Right lobe of liver (tissue), 6 donors: ENCODE measurements around the gene GIT1. TPM values are rescaled to one million over a fixed set of nuclear protein-coding genes. Genes with fewer than 3 reads are reported as not detected.
A peak's percentile ranks its signal among the peaks of the same experiment; 100 is the strongest.

ENCODE experiments used
- ATAC-seq, 4 donors: fragments of 200-7000 bp; cut with Tn5 transposase; one replicate each; pipeline ENCODE4 v1.9.1; 2020; ENCODE audit warnings: mild to moderate bottlenecking in 4 of 4, moderate library complexity in 4 of 4
- DNase-seq, 3 donors: peaks; one replicate each; pipeline ENCODE4 v3.0.0-alpha.2; 2020
- H3K27ac ChIP-seq, 3 donors: fragments of 200-600 bp; one replicate each; pipeline ENCODE4 v1.8.0; 2022
- H3K27me3 ChIP-seq, 2 donors: fragments of 200-600 bp; one replicate each; pipeline ENCODE4 v1.8.0; 2022
- H3K36me3 ChIP-seq, 4 donors: fragments of 200-600 bp; sonication (generic) in 1 of 4; one replicate each; pipeline versions ENCODE4 v1.5.1 to v1.8.0; 2017 to 2022; ENCODE audit warnings: control low read depth in 1 of 4
- H3K4me1 ChIP-seq, 4 donors: fragments of 200-600 bp; sonication (generic) in 1 of 4; one replicate each; pipeline versions ENCODE4 v1.5.1 to v1.8.0; 2017 to 2022; ENCODE audit warnings: control low read depth in 1 of 4
- H3K4me3 ChIP-seq, 3 donors: fragments of 200-600 bp; one replicate each; pipeline ENCODE4 v1.8.0; 2022
- H3K9me3 ChIP-seq, 4 donors: fragments of 200-600 bp; sonication (generic) in 1 of 4; one replicate each; pipeline versions ENCODE4 v1.5.1 to v1.8.0; 2017 to 2022; ENCODE audit warnings: control low read depth in 1 of 4
- CTCF ChIP-seq, 4 donors: fragments of 200-600 bp in 3 of 4; fragments of 450-650 bp in 1 of 4; IDR thresholded peaks; one replicate each; pipeline versions ENCODE4 v1.5.1 to v1.8.0; 2016 to 2022; ENCODE audit warnings: antibody characterized with exemption in 4 of 4, mild to moderate bottlenecking in 2 of 4
- POLR2A ChIP-seq: fragments of 450-650 bp; IDR thresholded peaks from one replicate; pipeline ENCODE4 v1.6.1; 2017; ENCODE audit warnings: antibody characterized with exemption, mild to moderate bottlenecking
- WGBS: methylation state at CpG from one replicate; pipeline ENCODE4 v1.1.6; 2018; ENCODE audit warnings: low coverage, low lambda C conversion rate; ENCODE audit not compliant: insufficient coverage; ENCODE audit errors: missing lambda C conversion rate; 5-methylcytosine and 5-hydroxymethylcytosine counted together
- intact Hi-C, 2 donors: fragments of 100-400 bp; cut with DNase I; formaldehyde crosslinking; loops; one replicate each; pipeline versions ENCODE4 v1.11.2 to v1.14.1; 2022
- total RNA-seq, 6 experiments: library from RNA; depleted of rRNA in 2 of 6; stranded (reverse); fragments of >200 nt in 2 of 6; fragmentation: NEBNext Ultra II Directional in 3 of 6; extraction: Animal tissue kit (Norgen Biotek cat#: 25700) in 3 of 6; gene quantifications; one replicate each; pipeline versions ENCODE4 v1.1.0 to v1.2.4, GENCODE V29; 2016 to 2023
- donor health status: DM: no; HTN: yes; CAD: no.
- donor health status: DM: no; HTN: no; CAD: no.
- donor health status: DM: no; HTN: no; CAD: no.
- donor health status: DM: no; HTN: yes; CAD: no.
- donor health status: DM: no; HTN: yes; CAD: no.

Gene GIT1
- total RNA-seq, 6 experiments from 2014 or later, result 7.1 to 15.9 (median 8.7) TPM

- 60% methylated on average over 1 of the region's 12 CpGs for WGBS
- TF ChIP-seq CTCF (IDR thresholded peaks at IDR 0.05) (no peak), POLR2A (no peak)
- no peaks in the 10 kb centered on the region for H3K36me3 ChIP-seq
- no peak for DNase-seq
- H3K4me3 ChIP-seq, result no peak overlapping the region
- no peak overlapping the region for H3K27ac ChIP-seq
- no peaks in the 10 kb centered on the region for H3K9me3 ChIP-seq
- ATAC-seq, result no peak
- peaks cover 0 to 28% (median 12%) of the 10 kb centered on the region in 4 donors for H3K4me1 ChIP-seq
- H3K27me3 ChIP-seq, result peaks cover 0 to 16% of the 10 kb centered on the region in 2 donors
- intact Hi-C loops, result no loop called here
Observed at GRCh38 chr17:29612094-29612403, 22.6 kb upstream of the GIT1 start.

GRCh38 chr17:29611351-29612093 is 22.1 kb upstream of the GIT1 start:
- 93% methylated on average over 2 of the region's 11 CpGs for WGBS
- TF ChIP-seq CTCF (IDR thresholded peaks at IDR 0.05) (no peak), POLR2A (no peak)
- ATAC-seq, result no peak

GRCh38 chr17:29610395-29610794 is 20.9 kb upstream of the GIT1 start:
- TF ChIP-seq POLR2A, result no peak
- TF ChIP-seq CTCF (IDR thresholded peaks at IDR 0.05), result no peak
- Histone ChIP-seq H3K4me1 (peaks cover 0 to 16% (median 4%) of the 10 kb centered on the region in 4 donors), H3K9me3 (no peaks in the 10 kb centered on the region), H3K36me3 (no peaks in the 10 kb centered on the region), H3K27ac (no peak overlapping the region), H3K27me3 (peaks cover 0 to 9% of the 10 kb centered on the region in 2 donors), H3K4me3 (no peak overlapping the region)
- intact Hi-C loops, result no loop called here
- 70% methylated on average over 2 of the region's 3 CpGs for WGBS
- no peak for ATAC-seq
- no peak for DNase-seq

More at GRCh38 chr17:29611351-29612093, 22.1 kb upstream of the GIT1 start:
- Histone ChIP-seq H3K9me3 (no peaks in the 10 kb centered on the region), H3K4me1 (peaks cover 0 to 23% (median 11%) of the 10 kb centered on the region in 4 donors), H3K27ac (no peak overlapping the region), H3K4me3 (no peak overlapping the region), H3K36me3 (no peaks in the 10 kb centered on the region), H3K27me3 (peaks cover 0 to 15% of the 10 kb centered on the region in 2 donors)
- intact Hi-C loops, result no loop called here
- DNase-seq, result peak in 1 of 3 donors; percentile 40

GRCh38 chr17:29608986-29609385 is 19.5 kb upstream of the GIT1 start:
- H3K9me3 ChIP-seq, result no peaks in the 10 kb centered on the region
- TF ChIP-seq POLR2A (no peak), CTCF (IDR thresholded peaks at IDR 0.05) (no peak)
- WGBS, result no CpG with 5 or more reads among the region's 15 CpGs
- no peak overlapping the region for H3K4me3 ChIP-seq
- intact Hi-C loops, result no loop called here
- DNase-seq (peak in 1 of 3 donors; percentile 39), ATAC-seq (no peak)
- H3K36me3 ChIP-seq, result no peaks in the 10 kb centered on the region
- no peak overlapping the region for H3K27ac ChIP-seq
- H3K27me3 ChIP-seq, result peaks cover 0 to under 1% of the 10 kb centered on the region in 2 donors
- peaks cover 0 to 11% (median 4%) of the 10 kb centered on the region in 4 donors for H3K4me1 ChIP-seq
